Measurements from ENCODE around the gene RFX6. TPM values are rescaled to one million over a fixed set of nuclear protein-coding genes. Genes with fewer than 3 reads are reported as not detected.
"Not testable (repeated sequence)": the region's sequence is repeated elsewhere in the genome, so short reads cannot be mapped to it uniquely, and the experiment has no call there.

The RFX6 gene
- total RNA-seq: not detected

DNA sequence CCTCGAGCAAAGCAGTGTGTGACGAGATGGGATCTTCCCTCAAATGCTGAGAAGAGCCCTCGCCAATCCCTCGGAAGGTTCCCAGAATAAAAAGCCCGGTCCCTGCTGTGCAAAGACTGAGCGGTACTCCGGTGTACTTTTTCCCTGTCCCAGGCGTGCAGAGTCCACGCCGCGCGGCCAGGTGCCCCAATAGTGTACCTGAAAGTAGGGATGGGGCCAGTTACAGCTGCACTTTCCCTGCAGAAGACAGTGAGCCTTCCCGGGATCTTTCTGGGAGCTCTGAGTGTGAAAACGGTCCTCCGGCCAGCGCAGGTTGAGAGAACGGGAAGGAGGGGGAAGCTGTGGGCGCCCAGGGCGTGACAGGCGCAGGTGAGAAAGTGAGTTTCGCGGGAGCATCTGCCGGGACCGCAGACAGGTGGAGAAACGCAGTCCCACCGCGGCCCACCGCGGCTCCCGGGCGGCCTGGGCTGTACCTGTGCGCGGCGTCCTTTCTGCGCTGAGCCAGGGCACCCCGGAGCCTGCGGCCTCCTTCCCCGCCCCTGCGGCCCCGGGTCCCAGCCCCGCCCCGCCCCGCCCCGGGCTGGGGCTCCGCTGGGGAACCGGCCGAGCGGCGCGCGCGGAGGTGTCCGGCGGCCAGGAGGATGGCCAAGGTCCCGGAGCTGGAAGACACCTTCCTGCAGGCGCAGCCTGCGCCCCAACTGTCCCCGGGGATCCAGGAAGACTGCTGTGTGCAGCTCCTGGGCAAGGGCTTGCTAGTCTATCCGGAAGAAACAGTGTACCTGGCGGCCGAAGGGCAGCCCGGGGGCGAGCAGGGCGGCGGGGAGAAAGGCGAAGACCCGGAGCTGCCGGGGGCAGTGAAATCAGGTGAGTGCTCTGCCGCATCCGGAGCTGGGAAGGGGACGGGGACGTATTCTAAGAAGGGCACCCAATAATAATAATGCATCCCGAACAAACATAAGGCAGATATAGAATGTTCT lies at the start of gene RFX6:
Gene RFX6, plus strand, starts transcription at position 608 of the 977 bp plus-strand sequence. Its CDS starts 34 bp downstream, at position 642.
- Histone ChIP-seq H3K36me3 (no peaks in the 10 kb centered on the region), H3K9me3 (no peaks in the 10 kb centered on the region), H3K4me3 (peak within 1 kb of the TSS; percentile 12 to 44 (median 38)), H3K27me3 (peaks cover 30 to 47% (median 30%) of the 10 kb centered on the region in 3 donors), H3K4me1 (peaks cover 4 to 5% of the 10 kb centered on the region in 2 donors), H3K27ac (no peak within 1 kb of the TSS)
- ATAC-seq: no peak
- TF ChIP-seq POLR2A (IDR thresholded peaks at IDR 0.05): no peak
- no peak for TF ChIP-seq CTCF (IDR thresholded peaks at IDR 0.05 in 4 of 5, conservative IDR thresholded peaks at IDR 0.05 in 1 of 5)
- no peak for DNase-seq
- in situ Hi-C loops (cut with MboI; ENCODE audit: low sequenced_read_pairs in 4 of 4): no loop called here
- intact Hi-C loops (cut with DNase I; ENCODE audit: low total_unique reads): no loop called here

GRCh38 chr6:116827561-116828240 lies 49.3 kb upstream of the RFX6 start:
- Histone ChIP-seq H3K36me3 (no peaks in the 10 kb centered on the region), H3K27me3 (no peaks in the 10 kb centered on the region), H3K4me3 (no peak overlapping the region), H3K4me1 (no peaks in the 10 kb centered on the region), H3K27ac (no peak overlapping the region), H3K9me3 (no peaks in the 10 kb centered on the region)
- ATAC-seq: no peak
- TF ChIP-seq POLR2A (IDR thresholded peaks at IDR 0.05) (no peak), CTCF (IDR thresholded peaks at IDR 0.05 in 4 of 5, conservative IDR thresholded peaks at IDR 0.05 in 1 of 5) (no peak)
- intact Hi-C loops (cut with DNase I; ENCODE audit: low total_unique reads): no loop called here
- no peak for DNase-seq
- in situ Hi-C loops (cut with MboI; ENCODE audit: low sequenced_read_pairs in 4 of 4): no loop called here

GRCh38 chr6:116828983-116829382 lies 48.1 kb upstream of the RFX6 start, which contains the start of gene GPRC6A:
GPRC6A (minus strand) TSS chr6:116829083; CDS start chr6:116829013, 70 bp downstream.
- no peak for DNase-seq
- Histone ChIP-seq H3K36me3 (no peaks in the 10 kb centered on the region), H3K4me1 (no peaks in the 10 kb centered on the region), H3K27ac (no peak within 1 kb of the TSS), H3K27me3 (no peaks in the 10 kb centered on the region), H3K4me3 (no peak within 1 kb of the TSS), H3K9me3 (no peaks in the 10 kb centered on the region)
- intact Hi-C loops (cut with DNase I; ENCODE audit: low total_unique reads) (no loop called here), in situ Hi-C loops (cut with MboI; ENCODE audit: low sequenced_read_pairs in 4 of 4) (no loop called here)
- no peak for TF ChIP-seq POLR2A (IDR thresholded peaks at IDR 0.05)
- no peak for TF ChIP-seq CTCF (IDR thresholded peaks at IDR 0.05 in 4 of 5, conservative IDR thresholded peaks at IDR 0.05 in 1 of 5)
- ATAC-seq: no peak

GRCh38 chr6:116834526-116834925 lies 42.5 kb upstream of the RFX6 start:
- H3K27me3 ChIP-seq; H3K9me3 ChIP-seq; ATAC-seq; H3K4me1 ChIP-seq; intact Hi-C loops (cut with DNase I; ENCODE audit: low total_unique reads); H3K36me3 ChIP-seq; DNase-seq; H3K4me3 ChIP-seq; in situ Hi-C loops (cut with MboI; ENCODE audit: low sequenced_read_pairs in 4 of 4); H3K27ac ChIP-seq: not testable (repeated sequence)

Data from gastrocnemius medialis (tissue), 4 donors.